AG04450 (cell line): Measurements from ENCODE around the gene SPEF2. TPM values are rescaled to one million over a fixed set of nuclear protein-coding genes. Genes with fewer than 3 reads are reported as not detected.

Source experiments
- CTCF ChIA-PET: fragments of 300-600, 350-600 bp; formaldehyde crosslinking; extraction: SDS; loops from one replicate; lab custom pipeline; 2022; ENCODE audit warnings: antibody characterized with exemption, inconsistent platforms; lab: Charles Lee
- POLR2A ChIA-PET: fragments of 350-600 bp; formaldehyde crosslinking; extraction: SDS; loops from one replicate; lab custom pipeline; 2021; ENCODE audit warnings: antibody characterized with exemption, inconsistent platforms; lab: Yijun Ruan, JAX
- DNase-seq: peaks from one replicate; pipeline ENCODE4 v3.0.0-alpha.2; 2011; ENCODE audit warnings: low read depth, low spot score
- H3K27ac ChIP-seq: one replicate; pipeline ENCODE4 v1.5.1; 2012; ENCODE audit warnings: low read depth, low read length, control low read depth
- H3K27me3 ChIP-seq: one replicate; pipeline ENCODE4 v1.6.0; 2012; ENCODE audit warnings: low read length; ENCODE audit not compliant: control insufficient read depth, insufficient read depth
- H3K4me3 ChIP-seq: 2 replicates; pipeline ENCODE4 v1.5.1; 2011; ENCODE audit warnings: mild to moderate bottlenecking, low read depth, low read length, control low read depth
- H3K9me3 ChIP-seq: 2 replicates; pipeline ENCODE4 v1.5.1; 2012; ENCODE audit warnings: low read length; ENCODE audit not compliant: control insufficient read depth, insufficient read depth
- CTCF ChIP-seq: IDR thresholded peaks from 2 replicates; pipeline ENCODE4 v1.5.1; 2011; ENCODE audit warnings: low read depth, low read length, control low read depth, inconsistent platforms
- polyA plus RNA-seq: library from polyadenylated mRNA; depleted of rRNA; stranded (reverse); fragments of >200 nt; gene quantifications from 2 replicates; pipeline ENCODE4 v1.2.3, GENCODE V29; 2011

SPEF2 gene
- polyA plus RNA-seq, 1 experiment, result 4.2 TPM

DNA sequence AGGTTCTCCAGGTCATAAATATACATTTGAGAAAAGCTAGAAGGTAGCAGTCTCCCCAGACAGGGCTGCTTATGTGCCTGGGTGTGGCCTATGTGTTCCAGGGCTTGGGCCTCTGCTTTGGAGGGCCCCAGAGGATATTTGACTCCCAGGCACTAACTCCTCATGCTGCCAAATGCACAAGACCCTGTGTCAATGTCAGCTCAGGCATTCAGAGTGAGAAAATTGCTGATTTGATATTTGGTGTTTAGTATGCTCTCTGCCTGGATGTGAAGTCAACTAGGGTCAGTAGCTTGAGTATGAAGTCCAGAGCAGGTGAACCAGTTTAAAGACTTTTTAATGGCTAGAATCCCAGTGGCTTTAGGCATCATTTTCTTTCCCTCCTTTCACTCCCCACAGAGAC is 181.5 kb downstream of the SPEF2 start:
- ChIA-PET CTCF (no interaction called here), POLR2A (no interaction called here)
- DNase-seq, result no peak
- Histone ChIP-seq H3K27me3 (no peaks in the 10 kb centered on the region), H3K4me3 (no peak overlapping the region), H3K9me3 (no peaks in the 10 kb centered on the region), H3K27ac (no peak overlapping the region)
- no peak for TF ChIP-seq CTCF

GRCh38 chr5:35799753-35800152 is 182.1 kb downstream of the SPEF2 start:
- Histone ChIP-seq H3K27me3 (no peaks in the 10 kb centered on the region), H3K9me3 (no peaks in the 10 kb centered on the region), H3K27ac (no peak overlapping the region), H3K4me3 (no peak overlapping the region)
- ChIA-PET POLR2A (no interaction called here), CTCF (interaction anchor here (1.5 kb wide), 1 partner anchor 23 kb away, joined by 5 read pairs; no protein-coding TSS in a partner anchor)
- TF ChIP-seq CTCF, result no peak
- no peak for DNase-seq

DNA sequence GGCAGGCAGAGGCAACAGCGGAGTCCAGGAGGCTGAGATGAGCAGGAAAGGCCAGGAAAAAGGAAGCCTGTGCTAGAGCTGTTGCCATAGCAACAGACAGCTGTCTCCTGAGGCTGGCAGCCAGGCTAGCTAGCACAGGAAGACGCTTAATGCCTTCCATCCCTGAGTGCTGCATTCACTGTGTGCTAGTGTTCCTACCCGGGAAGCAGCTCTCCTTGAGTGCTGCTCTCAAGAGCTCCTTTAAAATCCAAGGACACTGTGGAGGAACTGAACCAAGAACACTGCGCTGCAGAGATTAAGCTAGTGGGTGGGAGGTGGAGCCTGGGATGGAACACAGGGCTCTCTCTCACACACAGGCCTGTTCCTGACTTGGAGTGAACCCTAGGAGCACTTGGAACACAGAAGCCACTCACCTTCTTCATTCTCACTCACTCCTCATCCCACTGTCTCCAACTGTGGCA is 185.6 kb downstream of the SPEF2 start:
- H3K4me3 ChIP-seq, result no peak overlapping the region
- DNase-seq, result peak; percentile 34
- H3K27me3 ChIP-seq, result no peaks in the 10 kb centered on the region
- no peak for TF ChIP-seq CTCF
- no peaks in the 10 kb centered on the region for H3K9me3 ChIP-seq
- ChIA-PET POLR2A (no interaction called here), CTCF (interaction anchor here (1.0 to 1.6 kb wide), 3 partner anchors 26 to 463 kb away, joined by 3 to 7 read pairs (median 3); no protein-coding TSS in a partner anchor)
- no peak overlapping the region for H3K27ac ChIP-seq

DNA sequence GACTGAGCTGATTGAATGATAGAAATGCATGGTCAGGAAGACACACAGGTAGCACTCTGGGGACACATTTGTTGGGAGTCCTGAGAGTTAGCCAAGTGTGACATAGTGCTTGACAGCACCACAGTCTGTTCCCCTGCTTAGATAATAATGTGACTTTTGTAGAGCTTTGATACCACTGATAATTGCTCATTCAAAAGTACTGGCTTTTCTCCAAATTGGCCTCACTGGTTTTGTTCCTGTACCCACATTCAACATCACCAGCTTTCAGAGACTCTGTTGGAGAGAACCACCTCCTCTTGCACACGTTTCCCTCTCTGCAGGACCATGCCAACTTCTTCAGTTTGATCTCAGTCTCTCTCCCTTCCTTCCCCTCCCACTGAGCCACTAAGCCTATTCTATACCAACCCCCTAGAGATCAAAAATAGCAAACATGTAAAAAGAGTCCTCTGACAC is 186.6 kb downstream of the SPEF2 start:
- DNase-seq, result no peak
- H3K4me3 ChIP-seq, result no peak overlapping the region
- no peak for TF ChIP-seq CTCF
- no peaks in the 10 kb centered on the region for H3K27me3 ChIP-seq
- H3K9me3 ChIP-seq, result no peaks in the 10 kb centered on the region
- H3K27ac ChIP-seq, result no peak overlapping the region
- ChIA-PET CTCF (interaction anchor here (1.0 to 1.6 kb wide), 4 partner anchors 9 to 462 kb away, joined by 3 to 7 read pairs (median 4); no protein-coding TSS in a partner anchor), POLR2A (no interaction called here)

- CTCF ChIA-PET, result interaction anchor here (1.2 to 1.4 kb wide), 2 partner anchors 9 to 27 kb away, joined by 3 to 4 read pairs; no protein-coding TSS in a partner anchor
- Histone ChIP-seq H3K4me3 (no peak overlapping the region), H3K9me3 (no peaks in the 10 kb centered on the region), H3K27me3 (no peaks in the 10 kb centered on the region), H3K27ac (no peak overlapping the region)
- POLR2A ChIA-PET, result no interaction called here
- no peak for TF ChIP-seq CTCF
- no peak for DNase-seq
Observed at GRCh38 chr5:35804841-35805240, 187.2 kb downstream of the SPEF2 start.
